PC-9 (cell line): Measurements from ENCODE around the gene HILPDA. TPM values are rescaled to one million over a fixed set of nuclear protein-coding genes. Genes with fewer than 3 reads are reported as not detected.
"Not testable (repeated sequence)": the region's sequence is repeated elsewhere in the genome, so short reads cannot be mapped to it uniquely, and the experiment has no call there.

Experiments
- BruUV-seq: library from RNA; stranded (reverse); fragments of 400-500 nt; replicated peaks from 2 replicates; lab custom pipeline; 2021; lab: Mats Ljungman, UMichigan
- CTCF ChIA-PET: fragments of 300-600 bp; sonication (Branson Sonifier 250); formaldehyde crosslinking; loops from one replicate; lab custom pipeline; 2022; ENCODE audit warnings: antibody characterized with exemption; lab: Charles Lee
- POLR2A ChIA-PET: fragments of 300-600 bp; sonication (Branson Sonifier 250); formaldehyde crosslinking; loops from one replicate; lab custom pipeline; 2022; ENCODE audit warnings: antibody characterized with exemption; ENCODE audit not compliant: unreplicated experiment; lab: Charles Lee
- DNase-seq, 2 experiments: peaks; one replicate each; pipeline versions ENCODE4 v3.0.0 to v3.0.0-alpha.2; 2015 to 2022; ENCODE audit warnings: mixed read lengths in 1 of 2
- H2AFZ ChIP-seq: fragments of 200-600 bp; sonication (generic); 2 replicates; pipeline ENCODE4 v1.8.1; 2017; ENCODE audit warnings: antibody characterized with exemption
- H3F3A ChIP-seq: fragments of 200-600 bp; sonication (generic); 2 replicates; pipeline ENCODE4 v1.8.1; 2017; ENCODE audit warnings: antibody characterized with exemption, mild to moderate bottlenecking, low read depth; ENCODE audit not compliant: insufficient read depth
- H3K27ac ChIP-seq: fragments of 200-600 bp; sonication (generic); 2 replicates; pipeline ENCODE4 v1.6.1; 2016; ENCODE audit warnings: mixed run types
- H3K27me3 ChIP-seq: fragments of 200-600 bp; sonication (generic); 2 replicates; pipeline ENCODE4 v1.6.1; 2016; ENCODE audit warnings: low read depth, mixed run types; ENCODE audit not compliant: insufficient read depth
- H3K36me3 ChIP-seq: fragments of 200-600 bp; sonication (generic); 2 replicates; pipeline ENCODE4 v1.6.1; 2016; ENCODE audit warnings: low read depth, mixed run types
- H3K4me1 ChIP-seq: fragments of 200-600 bp; sonication (generic); replicated peaks from 2 replicates; pipeline ENCODE4 v1.6.1; 2016; ENCODE audit warnings: mixed run types; ENCODE audit not compliant: insufficient read depth
- H3K4me2 ChIP-seq: fragments of 200-600 bp; sonication (generic); 2 replicates; pipeline ENCODE4 v1.6.1; 2017; ENCODE audit warnings: mixed run types
- H3K4me3 ChIP-seq: fragments of 200-600 bp; sonication (generic); 2 replicates; pipeline ENCODE4 v1.6.1; 2016; ENCODE audit warnings: mixed run types
- H3K79me2 ChIP-seq: fragments of 200-600 bp; sonication (generic); 2 replicates; pipeline ENCODE4 v1.6.1; 2017; ENCODE audit warnings: low read depth, mixed run types
- H3K9me2 ChIP-seq: fragments of 200-600 bp; sonication (generic); 2 replicates; pipeline ENCODE4 v1.8.1; 2017; ENCODE audit warnings: mild to moderate bottlenecking; ENCODE audit not compliant: insufficient read depth
- H3K9me3 ChIP-seq: fragments of 200-600 bp; sonication (generic); 2 replicates; pipeline ENCODE4 v1.8.1; 2016; ENCODE audit warnings: low read depth; ENCODE audit not compliant: insufficient read depth
- H4K20me1 ChIP-seq: fragments of 200-600 bp; sonication (generic); 2 replicates; pipeline ENCODE4 v1.8.1; 2017; ENCODE audit not compliant: insufficient read depth
- CTCF ChIP-seq: fragments of 200-600 bp; sonication (generic); conservative IDR thresholded peaks from 2 replicates; pipeline ENCODE4 v1.6.1; 2017; ENCODE audit warnings: mixed run types, antibody characterized with exemption, mild to moderate bottlenecking, moderate library complexity
- EZH2 ChIP-seq: fragments of 200-600 bp; sonication (generic); IDR thresholded peaks from 2 replicates; pipeline ENCODE4 v1.8.0; 2017; ENCODE audit warnings: antibody characterized with exemption, low read depth
- intact Hi-C: fragments of 100-400 bp; cut with micrococcal nuclease; formaldehyde crosslinking; loops from one replicate; pipeline ENCODE4 v1.10.0; 2022; ENCODE audit not compliant: unreplicated experiment
- total RNA-seq: library from RNA; stranded (reverse); gene quantifications from 2 replicates; pipeline ENCODE4 v1.2.3, GENCODE V29; 2021

Gene HILPDA
- total RNA-seq, 1 experiment from 2014 or later, result 22.8 TPM

GRCh38 chr7:128458956-128459355 lies 3.3 kb downstream of the HILPDA start:
- intact Hi-C loops, result no loop called here
- peaks cover 57% of the 10 kb centered on the region for H3K79me2 ChIP-seq

GRCh38 chr7:128459394-128459878 lies 3.8 kb downstream of the HILPDA start:
- intact Hi-C loops, result no loop called here
- H3K4me3 ChIP-seq, result no peak overlapping the region
- no peak overlapping the region for H2AFZ ChIP-seq
- ChIA-PET POLR2A (interaction anchor here (0.5 kb wide), 1 partner anchor 9 kb away, joined by 24 read pairs; no protein-coding TSS in a partner anchor), CTCF (interaction anchor here (0.7 to 4.2 kb wide), 3 partner anchors 32 to 112 kb away, joined by 3 to 73 read pairs (median 9); no protein-coding TSS in a partner anchor)
- peaks cover 33% of the 10 kb centered on the region for H3K4me1 ChIP-seq
- peaks cover 11% of the 10 kb centered on the region for H3K36me3 ChIP-seq
- H4K20me1 ChIP-seq, result peaks cover 9% of the 10 kb centered on the region
- no peaks in the 10 kb centered on the region for H3K9me2 ChIP-seq
- peaks cover 41% of the 10 kb centered on the region for H3F3A ChIP-seq
- H3K4me2 ChIP-seq, result peak overlapping the region; percentile 86; the same call in 1 of the 2 replicates
- BruUV-seq, result no TSS peak
- DNase-seq, result peak; percentile 24 to 46
- no peaks in the 10 kb centered on the region for H3K9me3 ChIP-seq
- H3K27ac ChIP-seq, result no peak overlapping the region
- no peaks in the 10 kb centered on the region for H3K27me3 ChIP-seq
- H3K79me2 ChIP-seq, result peaks cover 57% of the 10 kb centered on the region
- TF ChIP-seq EZH2, result no peak
- peak; percentile 81 for TF ChIP-seq CTCF

More at GRCh38 chr7:128458956-128459355, 3.3 kb downstream of the HILPDA start:
- peaks cover 9% of the 10 kb centered on the region for H4K20me1 ChIP-seq
- H3K9me2 ChIP-seq, result no peaks in the 10 kb centered on the region
- peaks cover 11% of the 10 kb centered on the region for H3K36me3 ChIP-seq
- peaks cover 33% of the 10 kb centered on the region for H3K4me1 ChIP-seq
- no peak for DNase-seq
- no peaks in the 10 kb centered on the region for H3K27me3 ChIP-seq
- H2AFZ ChIP-seq, result no peak overlapping the region
- no peak overlapping the region for H3K27ac ChIP-seq
- ChIA-PET CTCF (interaction anchor here (0.7 to 4.2 kb wide), 2 partner anchors 31 to 55 kb away, joined by 9 to 73 read pairs; no protein-coding TSS in a partner anchor), POLR2A (no interaction called here)
- TF ChIP-seq EZH2, result no peak
- TF ChIP-seq CTCF, result no peak
- H3K4me3 ChIP-seq, result no peak overlapping the region
- H3K4me2 ChIP-seq, result peak overlapping the region; percentile 86
- BruUV-seq, result no TSS peak
- H3K9me3 ChIP-seq, result no peaks in the 10 kb centered on the region
- peaks cover 41% of the 10 kb centered on the region for H3F3A ChIP-seq

- H3K4me3 ChIP-seq, result no peak overlapping the region
- no peak for TF ChIP-seq CTCF
- no peak for TF ChIP-seq EZH2
- no peak overlapping the region for H3K27ac ChIP-seq
- H3K9me3 ChIP-seq, result no peaks in the 10 kb centered on the region
- peaks cover 20% of the 10 kb centered on the region for H3K4me1 ChIP-seq
- no peaks in the 10 kb centered on the region for H3K27me3 ChIP-seq
- BruUV-seq, result no TSS peak
- peaks cover 40% of the 10 kb centered on the region for H3K79me2 ChIP-seq
- ChIA-PET POLR2A (no interaction called here), CTCF (interaction anchor here (0.6 to 4.2 kb wide), 2 partner anchors 35 to 720 kb away, joined by 4 to 73 read pairs; no protein-coding TSS in a partner anchor)
- H3F3A ChIP-seq, result peaks cover 33% of the 10 kb centered on the region
- H4K20me1 ChIP-seq, result peaks cover 9% of the 10 kb centered on the region
- no peak overlapping the region for H2AFZ ChIP-seq
- no peaks in the 10 kb centered on the region for H3K9me2 ChIP-seq
- peaks cover 6% of the 10 kb centered on the region for H3K36me3 ChIP-seq
- H3K4me2 ChIP-seq, result no peak overlapping the region
- intact Hi-C loops, result no loop called here
- DNase-seq, result no peak
These were observed 6.8 kb downstream of the HILPDA start for GRCh38 chr7:128462460-128462859.

- intact Hi-C loops, CTCF ChIA-PET: not testable (repeated sequence)
These were observed 7.7 kb downstream of the HILPDA start for GRCh38 chr7:128463345-128463744.

GRCh38 chr7:128463933-128464332 lies 8.3 kb downstream of the HILPDA start:
- H3F3A ChIP-seq, result peaks cover 21% of the 10 kb centered on the region; the same call in 1 of the 2 replicates
- H3K4me2 ChIP-seq, POLR2A ChIA-PET, H3K4me3 ChIP-seq, H3K27me3 ChIP-seq, BruUV-seq, H3K9me2 ChIP-seq, DNase-seq, CTCF ChIA-PET, H3K27ac ChIP-seq, H2AFZ ChIP-seq, H3K9me3 ChIP-seq, H3K36me3 ChIP-seq, H4K20me1 ChIP-seq, H3K4me1 ChIP-seq, intact Hi-C loops: not testable (repeated sequence)
- peaks cover 25% of the 10 kb centered on the region for H3K79me2 ChIP-seq

More at GRCh38 chr7:128463345-128463744, 7.7 kb downstream of the HILPDA start:
- H3K4me1 ChIP-seq, result peaks cover 11% of the 10 kb centered on the region
- H2AFZ ChIP-seq, H3K36me3 ChIP-seq, POLR2A ChIA-PET, DNase-seq, H4K20me1 ChIP-seq, H3K9me2 ChIP-seq, H3K4me3 ChIP-seq, H3K4me2 ChIP-seq, H3K9me3 ChIP-seq, H3K27me3 ChIP-seq, BruUV-seq, H3K27ac ChIP-seq: not testable (repeated sequence)
- H3K79me2 ChIP-seq, result peaks cover 31% of the 10 kb centered on the region
- peaks cover 24% of the 10 kb centered on the region for H3F3A ChIP-seq
